ENCODE data around the gene STXBP6.

- no peak for TF ChIP-seq POLR2A (IDR thresholded peaks at IDR 0.05)
- no peak for TF ChIP-seq CTCF (IDR thresholded peaks at IDR 0.05)
These were observed 192.7 kb downstream of the STXBP6 start for GRCh38 chr14:24857277-24857676.

Data from body of pancreas (tissue), 4 donors.